NCI-H2107 treated with DMSO at 0.1 percent for 48 hours (cell line): Measurements from ENCODE around the gene SMIM44.
"Not testable (repeated sequence)": the region's sequence is repeated elsewhere in the genome, so short reads cannot be mapped to it uniquely, and the experiment has no call there.

Source experiments
- DNase-seq: peaks from one replicate; lab custom pipeline; 2025; ENCODE audit not compliant: unreplicated experiment; lab: John Stamatoyannopoulos, UW

SMIM44 gene

GRCh38 chr19:3459089-3459881 is 24.0 kb downstream of the SMIM44 start:
- no peak for DNase-seq

- no peak for DNase-seq
These were observed 24.8 kb downstream of the SMIM44 start for GRCh38 chr19:3458229-3459088.

- DNase-seq, result no peak
These were observed 25.6 kb downstream of the SMIM44 start for GRCh38 chr19:3457528-3458228.

- no peak for DNase-seq
These were observed 26.2 kb downstream of the SMIM44 start for GRCh38 chr19:3456925-3457527.

- no peak for DNase-seq
These were observed 27.2 kb downstream of the SMIM44 start for GRCh38 chr19:3455960-3456601.

- DNase-seq, result no peak
These were observed 27.8 kb downstream of the SMIM44 start for GRCh38 chr19:3455393-3455955.

GRCh38 chr19:3454656-3455392 is 28.4 kb downstream of the SMIM44 start:
- DNase-seq, result no peak

- no peak for DNase-seq
These were observed 29.4 kb downstream of the SMIM44 start for GRCh38 chr19:3453840-3454239.

GRCh38 chr19:3452942-3453214 is 30.4 kb downstream of the SMIM44 start:
- DNase-seq, result not testable (repeated sequence)

- no peak for DNase-seq
These were observed 30.9 kb downstream of the SMIM44 start for GRCh38 chr19:3452171-3452941.

- DNase-seq, result no peak
These were observed 31.8 kb downstream of the SMIM44 start for GRCh38 chr19:3451451-3451866.

- no peak for DNase-seq
These were observed 32.3 kb downstream of the SMIM44 start for GRCh38 chr19:3450796-3451411.

- no peak for DNase-seq
These were observed 34.5 kb downstream of the SMIM44 start for GRCh38 chr19:3448616-3449334.

GRCh38 chr19:3446657-3447056 is 36.6 kb downstream of the SMIM44 start:
- not testable (repeated sequence) for DNase-seq

GRCh38 chr19:3444695-3445234 is 38.5 kb downstream of the SMIM44 start:
- no peak for DNase-seq

- no peak for DNase-seq
These were observed 39.2 kb downstream of the SMIM44 start for GRCh38 chr19:3443840-3444694.
